HG02973 (cell line): ENCODE measurements around the gene ERP29.
"Not testable (repeated sequence)": the region's sequence is repeated elsewhere in the genome, so short reads cannot be mapped to it uniquely, and the experiment has no call there.

ENCODE experiments used
- ATAC-seq: cut with Tn5 transposase; IDR thresholded peaks from one replicate; pipeline ENCODE4 v1.9.1; 2021; ENCODE audit warnings: moderate library complexity; ENCODE audit not compliant: unreplicated experiment

ERP29 gene

GRCh38 chr12:112001576-112001975 lies 11.7 kb upstream of the ERP29 start:
- no peak for ATAC-seq

- ATAC-seq, result no peak
These were observed 9.2 kb upstream of the ERP29 start for GRCh38 chr12:112004041-112004440.

GRCh38 chr12:112005419-112006395 lies 7.5 kb upstream of the ERP29 start:
- ATAC-seq, result no peak

- ATAC-seq, result no peak
These were observed 5.3 kb upstream of the ERP29 start for GRCh38 chr12:112007945-112008344.

GRCh38 chr12:112008918-112009317 lies 4.3 kb upstream of the ERP29 start:
- ATAC-seq, result no peak

GRCh38 chr12:112009596-112009995 lies 3.6 kb upstream of the ERP29 start:
- ATAC-seq, result not testable (repeated sequence)

- no peak for ATAC-seq
These were observed 2.5 kb upstream of the ERP29 start for GRCh38 chr12:112010415-112011344.

- no peak for ATAC-seq
These were observed 1.5 kb upstream of the ERP29 start for GRCh38 chr12:112011685-112012084.

- ATAC-seq, result no peak
These were observed 576 bp downstream of the ERP29 start for GRCh38 chr12:112013601-112014402.

- ATAC-seq, result no peak
These were observed 2.7 kb downstream of the ERP29 start for GRCh38 chr12:112015938-112016337.

GRCh38 chr12:112017041-112017440 lies 3.8 kb downstream of the ERP29 start:
- no peak for ATAC-seq

- no peak for ATAC-seq
These were observed 5.5 kb downstream of the ERP29 start for GRCh38 chr12:112018571-112019237.

GRCh38 chr12:112020947-112021457 lies 7.8 kb downstream of the ERP29 start:
- no peak for ATAC-seq

GRCh38 chr12:112022241-112023016 lies 9.2 kb downstream of the ERP29 start:
- ATAC-seq, result no peak

GRCh38 chr12:112023759-112024396 lies 10.7 kb downstream of the ERP29 start:
- ATAC-seq, result no peak

GRCh38 chr12:112025808-112026375 lies 12.7 kb downstream of the ERP29 start:
- ATAC-seq, result no peak

GRCh38 chr12:112029301-112029700 lies 16.1 kb downstream of the ERP29 start:
- ATAC-seq, result no peak

GRCh38 chr12:112031472-112031871 lies 18.2 kb downstream of the ERP29 start:
- no peak for ATAC-seq
